ENCODE results near the gene ZNF438. TPM values are rescaled to one million over a fixed set of nuclear protein-coding genes. Genes with fewer than 3 reads are reported as not detected.

ZNF438 gene
- total and polyA plus RNA-seq, 10 of the 15 experiments (the other 5 are each of a cell fraction or from before 2014, with no cell fraction given), result 0.93 to 5.2 (median 1.9) TPM

GRCh38 chr10:30834651-30835050 lies 197.0 kb downstream of the ZNF438 start:
- no peaks in the 10 kb centered on the region for H3K79me2 ChIP-seq (ENCODE audit: control insufficient read depth, insufficient read depth, low read length)
- H3K36me3 ChIP-seq (ENCODE audit: control insufficient read depth in 2 of 2, insufficient read depth in 2 of 2, low read length in 1 of 2), result no peaks in the 10 kb centered on the region
- ChIA-PET CTCF (no interaction called here), RAD21 (ENCODE audit: unreplicated experiment) (no interaction called here), POLR2A (no interaction called here), SMC1A (ENCODE audit: uncharacterized antibody, unreplicated experiment) (no interaction called here)
- H3K4me3 ChIP-seq, result no peak overlapping the region
- ATAC-seq, result no peak
- in situ Hi-C loops (cut with MboI) (no loop called here), intact Hi-C loops (cut with micrococcal nuclease; ENCODE audit: unreplicated experiment) (no loop called here)
- TF ChIP-seq NR2C2 (IDR thresholded peaks at IDR 0.05; ENCODE audit: borderline replicate concordance, control insufficient read depth, insufficient read length, low read depth) (no peak), SKIL (IDR thresholded peaks at IDR 0.05; ENCODE audit: low read depth, poor library complexity, severe bottlenecking) (no peak)
- H3K9ac ChIP-seq (ENCODE audit: control insufficient read depth, insufficient read depth, low read length), result no peak overlapping the region
- H4K20me1 ChIP-seq (ENCODE audit: control insufficient read depth, insufficient read depth), result no peaks in the 10 kb centered on the region
- no peak for FAIRE-seq
- no peak overlapping the region for H3K27ac ChIP-seq (ENCODE audit: control insufficient read depth, insufficient read depth)
- H3K27me3 ChIP-seq (replicated peaks in 1 of 2; ENCODE audit: control insufficient read depth in 2 of 2, insufficient read depth in 2 of 2, low read length in 1 of 2), result no peaks in the 10 kb centered on the region
- BruUV-seq (replicated peaks), result no TSS peak
- H3K4me1 ChIP-seq (ENCODE audit: control insufficient read depth, insufficient read depth, low read length), result no peaks in the 10 kb centered on the region
- no peaks in the 10 kb centered on the region for H3K9me3 ChIP-seq (replicated peaks; ENCODE audit: control insufficient read depth, insufficient read depth, low read length)
- H3K4me2 ChIP-seq (ENCODE audit: control insufficient read depth, insufficient read depth), result no peak overlapping the region
- 45% methylated on average over 3 of the region's 3 CpGs for WGBS (ENCODE audit: insufficient coverage, insufficient replicate concordance, low lambda C conversion rate, missing lambda C conversion rate)
- no peak for DNase-seq (ENCODE audit: low read depth, low spot score)
- H2AFZ ChIP-seq (ENCODE audit: control insufficient read depth, low read depth, low read length), result no peak overlapping the region

GRCh38 chr10:30834153-30834552 lies 197.5 kb downstream of the ZNF438 start:
- RAD21 ChIA-PET (ENCODE audit: unreplicated experiment), result interaction anchor here (0.8 kb wide), 1 partner anchor 106 kb away, joined by 4 read pairs; no protein-coding TSS in a partner anchor
- intact Hi-C loops (cut with micrococcal nuclease; ENCODE audit: unreplicated experiment) (no loop called here), in situ Hi-C loops (cut with MboI) (no loop called here)
- TF ChIP-seq ESRRA (IDR thresholded peaks at IDR 0.05; ENCODE audit: low read length) (no peak), EP300 (IDR thresholded peaks at IDR 0.05; ENCODE audit: borderline replicate concordance in 1 of 2, control insufficient read depth in 1 of 2, low read depth in 2 of 2, low read length in 2 of 2) (no peak), STAT1 (conservative IDR thresholded peaks at IDR 0.05) (no peak), SUZ12 (IDR thresholded peaks at IDR 0.05; ENCODE audit: unreplicated experiment) (no peak), ZNF207 (IDR thresholded peaks at IDR 0.05; ENCODE audit: borderline replicate concordance) (no peak), BMI1 (IDR thresholded peaks at IDR 0.05; ENCODE audit: borderline replicate concordance) (no peak), POU2F2 (IDR thresholded peaks at IDR 0.05; ENCODE audit: borderline replicate concordance, low read depth, low read length) (no peak), NR2F1 (conservative IDR thresholded peaks at IDR 0.05) (no peak), ELK1 (IDR thresholded peaks at IDR 0.05; ENCODE audit: low read depth, low read length) (no peak), SRF (IDR thresholded peaks at IDR 0.05; ENCODE audit: low read depth in 2 of 2, low read length in 2 of 2) (no peak), SIX5 (IDR thresholded peaks at IDR 0.05; ENCODE audit: low read depth, low read length, severe bottlenecking) (no peak), ZNF217 (IDR thresholded peaks at IDR 0.05) (no peak)
- WGBS (ENCODE audit: insufficient coverage, insufficient replicate concordance, low lambda C conversion rate, missing lambda C conversion rate), result 33% methylated on average over 4 of the region's 4 CpGs
- FAIRE-seq, result no peak
- Histone ChIP-seq H3K9me3 (replicated peaks; ENCODE audit: control insufficient read depth, insufficient read depth, low read length) (no peaks in the 10 kb centered on the region), H3K79me2 (ENCODE audit: control insufficient read depth, insufficient read depth, low read length) (no peaks in the 10 kb centered on the region), H3K9ac (ENCODE audit: control insufficient read depth, insufficient read depth, low read length) (no peak overlapping the region), H3K27ac (ENCODE audit: control insufficient read depth, insufficient read depth) (no peak overlapping the region), H3K36me3 (ENCODE audit: control insufficient read depth in 2 of 2, insufficient read depth in 2 of 2, low read length in 1 of 2) (no peaks in the 10 kb centered on the region), H3K4me3 (no peak overlapping the region), H3K4me2 (ENCODE audit: control insufficient read depth, insufficient read depth) (no peak overlapping the region), H3K27me3 (replicated peaks in 1 of 2; ENCODE audit: control insufficient read depth in 2 of 2, insufficient read depth in 2 of 2, low read length in 1 of 2) (no peaks in the 10 kb centered on the region), H4K20me1 (ENCODE audit: control insufficient read depth, insufficient read depth) (no peaks in the 10 kb centered on the region), H2AFZ (ENCODE audit: control insufficient read depth, low read depth, low read length) (no peak overlapping the region), H3K4me1 (ENCODE audit: control insufficient read depth, insufficient read depth, low read length) (no peaks in the 10 kb centered on the region)
- SMC1A ChIA-PET (ENCODE audit: uncharacterized antibody, unreplicated experiment), result interaction anchor here (0.8 kb wide), 1 partner anchor 249 kb away, joined by 3 read pairs; no protein-coding TSS in a partner anchor
- DNase-seq (ENCODE audit: low read depth, low spot score), result no peak
- no TSS peak for BruUV-seq (replicated peaks)
- POLR2A ChIA-PET, result no interaction called here
- ATAC-seq, result no peak
- CTCF ChIA-PET, result interaction anchor here (0.8 kb wide), 1 partner anchor 163 kb away, joined by 3 read pairs; no protein-coding TSS in a partner anchor
